HG03460 (cell line): ENCODE data around the gene GLI3.

Source experiments
- ATAC-seq: cut with Tn5 transposase; IDR thresholded peaks from one replicate; pipeline ENCODE4 v1.9.1; 2021; ENCODE audit not compliant: unreplicated experiment

Gene GLI3

DNA sequence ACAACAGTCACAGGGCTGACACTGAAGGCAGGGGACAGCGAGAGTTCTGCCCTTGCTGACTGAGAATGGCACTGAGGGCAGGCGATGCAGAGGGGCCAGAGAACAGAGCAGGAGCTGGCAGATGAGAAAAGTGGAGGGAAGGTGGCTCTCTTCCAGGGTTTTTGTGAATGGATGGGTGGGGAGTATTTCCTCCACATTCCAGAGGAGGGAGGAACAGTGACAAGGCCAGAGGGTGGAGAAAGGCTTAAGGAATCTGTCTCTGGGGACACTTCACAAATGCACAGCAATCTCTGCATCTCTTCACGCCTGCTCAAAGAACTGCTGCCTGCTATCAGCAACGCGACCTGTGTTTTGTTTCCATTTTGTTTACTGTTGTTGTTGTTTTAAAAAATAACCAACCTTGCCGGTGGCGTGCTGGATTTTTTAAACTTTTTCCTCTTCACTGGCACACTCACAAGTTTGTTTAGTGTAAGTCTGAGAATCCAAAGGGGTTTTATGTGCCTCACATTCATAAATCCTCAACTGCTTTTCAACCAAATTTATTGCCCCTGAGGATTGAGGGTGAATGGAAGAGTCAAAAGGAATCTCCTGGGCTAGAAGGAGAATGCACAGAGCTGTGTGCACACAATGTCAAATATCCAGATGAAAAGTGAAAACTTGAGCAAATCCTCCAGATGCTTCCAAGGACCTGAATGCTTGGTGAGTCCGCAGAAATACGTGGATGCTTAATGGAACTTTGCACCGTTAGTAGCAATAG is 129.3 kb downstream of the GLI3 start:
- no peak for ATAC-seq

DNA sequence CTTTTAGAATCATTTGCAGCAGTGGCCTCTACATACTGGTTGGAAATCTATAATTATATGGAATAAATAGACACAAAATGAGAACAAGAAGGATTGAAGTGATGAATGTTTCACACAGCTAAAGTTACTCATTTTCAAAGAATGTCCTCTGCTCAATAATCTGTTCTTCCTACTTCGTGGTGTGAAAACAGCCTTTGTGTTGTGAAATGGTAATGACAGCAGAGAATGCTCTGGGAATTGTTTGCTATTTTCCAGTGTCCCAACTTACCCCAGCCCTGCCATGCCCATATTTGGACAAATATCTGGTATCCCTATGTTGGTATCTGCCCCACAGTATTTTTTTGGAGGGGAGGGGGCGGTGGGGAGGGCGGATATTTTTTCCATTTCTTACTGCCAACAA is 130.4 kb downstream of the GLI3 start:
- ATAC-seq: no peak

DNA sequence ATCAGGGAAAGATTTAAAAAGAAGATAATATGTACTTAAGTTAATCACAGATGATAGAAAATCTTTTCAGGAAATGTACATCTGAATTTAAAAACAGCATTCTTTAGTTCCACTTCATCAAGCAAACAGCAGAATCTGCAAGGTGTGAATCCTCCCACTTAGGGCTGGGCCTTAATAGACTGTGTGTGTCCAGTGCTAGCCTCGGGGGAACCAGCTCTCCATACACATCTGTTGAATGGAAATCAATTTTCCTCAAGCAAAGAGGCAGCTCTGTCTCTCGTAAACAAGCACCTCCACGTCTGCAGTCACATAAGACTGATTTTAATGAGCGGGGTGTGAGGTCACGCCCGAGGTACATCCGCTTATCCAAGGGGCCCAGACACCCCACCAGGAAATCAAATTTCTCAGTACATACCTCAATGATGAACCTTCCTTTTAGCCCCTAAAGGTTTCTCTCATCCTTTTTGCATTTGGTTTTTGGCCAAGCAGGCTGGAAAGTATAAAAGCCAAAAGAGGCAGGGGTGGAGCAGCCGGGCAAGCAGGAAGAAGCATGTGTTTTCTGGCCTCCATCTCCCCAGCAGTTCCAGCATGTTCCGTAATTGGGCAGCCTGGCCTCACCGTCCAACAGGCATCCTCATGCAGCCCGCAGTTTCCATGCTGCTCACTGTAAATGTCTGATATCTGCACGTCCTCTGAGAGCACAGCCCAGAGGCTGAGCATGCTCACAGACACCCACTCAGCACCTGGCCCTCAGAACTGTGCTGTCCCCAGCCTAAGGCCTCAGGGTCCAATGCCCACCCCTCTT is 131.3 kb downstream of the GLI3 start:
- no peak for ATAC-seq

DNA sequence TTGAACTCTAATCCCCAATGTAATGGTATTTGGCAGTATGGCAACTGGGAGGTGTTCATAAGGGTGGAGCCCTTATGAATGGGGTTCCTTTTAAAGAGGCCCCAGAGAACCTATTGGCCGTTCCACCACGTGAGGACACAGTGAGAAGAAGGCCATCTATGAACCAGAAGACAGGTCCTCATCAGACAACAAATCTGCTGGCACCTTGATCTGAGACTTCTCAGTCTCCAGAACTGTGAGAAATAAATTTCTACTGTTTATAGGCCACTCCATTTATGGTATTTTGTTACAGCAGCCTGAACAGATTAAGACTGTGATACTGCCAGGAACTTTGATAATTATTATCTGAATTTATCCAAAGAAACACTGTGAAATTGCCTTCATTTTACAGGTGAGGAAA is 132.3 kb downstream of the GLI3 start:
- no peak for ATAC-seq

DNA sequence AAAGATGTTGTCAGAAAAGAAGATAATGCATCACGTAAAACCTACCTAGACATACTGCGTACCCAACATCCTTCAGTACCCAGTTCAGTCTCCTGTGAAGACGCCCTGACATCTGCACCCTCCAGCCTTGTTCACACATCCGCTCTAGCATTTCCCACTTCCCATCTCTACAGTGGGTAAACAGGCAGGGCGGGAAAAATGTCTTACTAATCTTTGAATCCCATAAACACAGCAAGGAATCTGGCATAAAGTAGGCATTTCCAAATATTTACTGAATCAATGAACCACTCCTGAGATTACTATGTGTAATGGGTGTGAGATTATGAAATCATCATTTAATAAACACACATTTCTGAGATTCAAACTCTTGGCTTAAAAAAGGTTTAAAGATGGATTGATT is 132.8 kb downstream of the GLI3 start:
- no peak for ATAC-seq

DNA sequence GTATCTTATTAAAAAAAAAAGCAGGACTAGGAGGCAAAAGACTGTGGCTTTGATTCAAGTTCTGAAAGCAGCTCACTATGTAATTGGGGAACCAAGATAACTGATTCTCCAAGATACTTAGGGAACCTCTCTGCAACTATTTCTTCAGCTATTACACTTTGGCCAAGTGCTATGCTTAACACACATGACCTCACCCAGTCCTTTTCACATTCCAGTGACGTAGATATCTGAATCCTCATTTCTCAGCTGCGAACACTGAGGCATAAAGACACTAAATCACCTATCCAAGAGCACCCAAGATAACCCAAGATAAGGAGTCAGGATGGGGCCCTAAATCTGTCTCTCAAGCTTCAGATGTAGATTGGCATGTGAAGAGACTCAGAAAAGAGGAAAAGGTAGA is 133.6 kb downstream of the GLI3 start:
- no peak for ATAC-seq

DNA sequence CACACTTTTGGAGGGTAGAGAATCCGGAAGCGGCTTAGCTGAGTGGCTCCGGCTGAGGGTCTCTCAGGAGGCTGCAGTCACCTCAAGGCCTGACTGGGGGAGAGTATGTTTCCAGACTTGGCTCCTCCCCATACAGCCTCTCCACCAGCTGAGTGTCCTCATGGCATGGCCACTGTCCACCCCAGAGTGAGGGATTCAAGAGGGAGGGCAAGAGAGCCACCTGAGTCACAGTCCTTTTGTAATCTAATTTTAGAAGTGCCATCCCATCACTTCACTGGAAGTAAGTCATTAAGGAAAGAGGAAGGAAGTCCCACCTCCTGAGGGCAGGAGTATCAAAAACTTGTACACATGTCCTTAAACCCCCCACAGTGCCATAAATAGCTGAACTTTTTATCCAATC is 134.0 kb downstream of the GLI3 start:
- ATAC-seq: no peak

DNA sequence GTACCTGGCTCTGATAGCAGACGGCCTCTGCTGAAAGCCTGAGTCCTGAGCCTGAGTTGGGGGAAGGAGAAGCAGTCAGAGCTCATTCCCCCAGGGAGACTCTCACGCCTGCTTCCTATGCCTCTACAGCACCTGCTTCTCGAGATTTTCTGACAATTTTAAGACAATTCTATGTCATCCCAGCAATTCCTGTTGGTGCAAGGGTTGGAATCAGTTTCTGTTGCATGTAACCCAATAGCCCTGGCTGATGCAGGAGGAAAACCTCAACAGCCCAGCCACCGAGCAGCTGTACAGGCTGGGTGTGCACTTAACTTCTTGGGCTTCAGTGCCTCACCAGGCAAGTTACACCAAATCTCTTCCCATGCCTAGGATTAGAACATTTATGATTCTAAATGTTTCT is 134.7 kb downstream of the GLI3 start:
- ATAC-seq: no peak

DNA sequence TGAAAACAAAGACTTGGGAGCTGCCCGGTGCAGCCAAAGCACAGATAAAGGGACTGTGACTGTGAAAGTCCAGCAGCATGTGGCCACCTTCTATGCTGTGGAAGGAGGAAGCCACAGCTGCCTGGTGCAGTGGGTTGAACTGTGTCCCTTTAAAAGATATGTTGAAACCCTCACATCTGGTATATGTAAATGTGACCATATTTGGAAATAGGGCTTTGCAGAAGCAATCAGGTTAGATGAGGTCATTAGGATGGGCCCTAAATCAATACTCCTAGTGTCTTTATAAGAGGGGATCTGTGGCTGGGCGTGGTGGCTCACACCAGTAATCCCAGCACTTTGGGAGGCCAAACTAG is 136.9 kb downstream of the GLI3 start:
- no peak for ATAC-seq

DNA sequence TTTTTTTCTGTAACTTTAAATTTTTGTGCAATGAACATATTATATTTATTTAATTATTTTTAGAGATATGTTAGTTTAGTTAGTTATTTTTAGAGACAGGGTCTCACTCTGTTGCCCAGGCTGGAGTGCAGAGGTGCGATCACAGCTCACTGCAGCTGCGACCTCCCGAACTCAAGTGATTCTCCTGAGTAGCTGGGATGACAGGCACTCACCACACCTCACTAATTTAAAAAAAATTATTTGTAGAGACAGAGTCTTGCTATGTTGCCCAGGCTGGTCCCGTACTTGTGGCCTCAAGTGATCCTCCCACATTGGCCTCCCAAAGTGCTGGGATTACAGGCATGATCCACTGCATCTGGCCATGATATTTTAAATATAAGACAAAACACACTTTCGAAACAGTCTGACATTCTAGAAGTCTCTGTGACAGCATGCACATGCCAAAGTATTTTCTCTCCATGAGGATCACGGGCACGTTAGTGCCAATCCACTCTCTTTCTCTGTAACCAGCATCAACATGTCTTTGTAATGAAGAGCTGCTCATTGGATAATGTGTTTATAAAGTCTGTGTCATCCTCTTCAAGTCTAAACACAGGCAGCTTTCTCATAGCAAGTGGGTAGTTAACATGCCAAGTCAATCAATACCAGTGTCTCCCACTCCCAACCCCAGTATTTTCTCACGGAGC is 137.4 kb downstream of the GLI3 start:
- no peak for ATAC-seq

DNA sequence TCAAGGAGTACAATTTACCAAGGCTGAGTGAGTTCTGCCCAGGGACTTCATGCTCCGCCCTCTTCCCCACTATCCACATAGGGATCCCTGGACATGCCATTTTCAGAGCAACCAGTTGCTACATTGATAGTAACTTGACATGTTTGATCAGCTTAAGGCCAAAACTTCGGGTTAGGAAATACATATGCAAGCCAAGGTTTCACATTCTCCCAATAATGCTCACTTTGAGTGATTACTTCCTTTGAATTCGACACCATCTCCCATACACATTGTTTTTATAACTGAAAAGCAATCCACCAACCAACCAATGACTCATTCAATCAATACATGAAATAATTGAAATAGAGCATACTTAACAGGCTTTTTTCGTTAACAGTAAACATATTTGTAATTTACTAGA is 137.9 kb downstream of the GLI3 start:
- ATAC-seq: no peak

DNA sequence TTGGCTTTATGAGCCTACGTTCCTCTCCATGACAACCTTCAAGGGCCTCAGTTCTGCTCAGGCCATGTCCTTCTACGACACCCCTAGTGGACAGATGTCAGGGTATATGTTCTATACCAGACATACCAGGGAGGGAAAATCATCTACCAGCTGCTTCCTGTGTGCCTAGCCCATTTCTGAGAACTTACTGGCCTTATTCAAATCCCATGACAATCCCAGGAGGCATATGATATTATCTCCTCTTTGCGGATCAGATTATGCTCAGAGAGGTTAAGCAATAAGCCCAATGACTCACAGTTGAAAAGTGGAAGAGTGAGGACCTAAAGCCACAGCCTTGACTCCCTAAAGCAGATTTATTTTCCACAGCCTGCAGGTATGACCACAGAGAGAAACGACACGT is 139.3 kb downstream of the GLI3 start:
- ATAC-seq: no peak

DNA sequence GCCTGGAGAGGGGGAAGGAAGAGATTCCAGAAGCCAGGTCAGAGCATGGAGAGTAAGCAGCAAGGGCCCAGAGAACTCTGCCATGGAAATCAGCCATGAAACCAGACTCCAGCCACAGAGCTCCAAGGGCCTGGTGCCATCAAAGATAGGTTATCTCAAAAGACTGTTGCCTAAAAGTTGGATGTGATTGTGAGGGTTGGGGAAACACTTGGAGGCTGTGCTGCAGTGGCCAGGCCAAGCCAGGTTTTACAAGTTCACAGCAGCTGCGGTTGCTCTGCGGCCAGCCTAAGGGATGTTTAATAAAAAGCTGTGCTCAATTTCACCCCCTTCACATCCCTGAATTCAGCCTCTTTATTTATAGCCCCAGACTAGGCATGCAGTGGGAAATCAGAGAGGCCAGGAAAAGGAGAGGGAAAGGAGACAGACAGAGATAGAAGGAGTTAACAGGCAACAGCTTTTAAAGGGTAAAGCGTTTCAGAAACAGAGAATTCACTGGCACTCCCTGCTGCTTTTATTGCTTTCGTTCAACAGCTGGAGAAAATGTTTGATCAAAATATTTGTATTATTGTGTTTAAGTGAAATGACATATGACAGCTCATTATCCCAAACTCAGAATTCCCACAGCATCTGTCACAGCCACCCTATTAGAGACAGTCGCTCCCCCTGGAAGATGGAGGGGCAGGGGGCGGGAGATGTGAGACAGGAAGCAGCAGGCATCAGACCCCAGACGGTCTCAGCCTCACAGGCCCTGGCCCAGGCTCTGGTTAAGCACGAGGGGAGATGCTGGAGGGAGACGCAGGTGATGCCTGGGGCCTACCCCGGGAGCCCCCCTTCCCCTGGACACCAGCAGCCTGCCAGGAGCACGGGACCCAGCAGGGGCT is 140.1 kb downstream of the GLI3 start:
- ATAC-seq: no peak

DNA sequence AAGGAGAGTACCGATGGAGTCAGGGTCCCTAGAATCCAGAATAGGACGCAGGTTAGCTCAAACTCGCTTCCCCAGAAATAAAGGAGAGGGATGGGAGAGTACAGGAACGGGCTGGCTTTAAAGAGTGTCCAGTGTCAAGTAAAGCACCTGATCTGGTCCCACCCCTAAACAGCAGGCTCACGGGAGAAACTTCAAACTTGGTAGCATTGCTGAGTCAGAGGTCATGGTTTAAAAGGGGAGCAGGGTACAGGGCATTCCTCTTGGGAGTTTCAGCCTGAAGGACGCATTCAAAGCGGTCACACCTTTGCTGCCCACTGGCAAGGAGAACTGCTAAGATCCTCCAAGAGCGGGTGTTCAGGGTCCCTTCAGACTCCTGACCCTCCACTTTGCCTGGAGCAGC is 140.7 kb downstream of the GLI3 start:
- no peak for ATAC-seq

DNA sequence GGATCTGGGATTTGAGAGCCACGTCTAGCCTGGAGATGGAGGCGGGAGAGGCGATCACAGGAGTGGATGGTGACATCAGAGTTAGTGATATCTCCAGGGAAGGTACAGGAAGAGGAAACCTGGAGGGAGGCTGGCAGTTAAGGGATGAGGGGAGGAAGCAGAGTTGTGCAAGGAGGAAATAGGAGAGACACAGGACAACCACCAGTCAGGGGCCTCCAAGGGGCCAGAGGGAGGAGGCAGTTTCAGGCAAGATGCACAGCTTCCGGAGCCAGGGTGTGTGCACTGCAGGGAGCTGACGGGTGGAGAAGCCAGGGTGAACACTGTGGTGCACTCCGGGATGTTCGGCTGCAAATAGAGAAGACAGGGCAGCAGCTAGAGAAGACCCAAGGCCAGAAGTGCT is 141.2 kb downstream of the GLI3 start:
- no peak for ATAC-seq

DNA sequence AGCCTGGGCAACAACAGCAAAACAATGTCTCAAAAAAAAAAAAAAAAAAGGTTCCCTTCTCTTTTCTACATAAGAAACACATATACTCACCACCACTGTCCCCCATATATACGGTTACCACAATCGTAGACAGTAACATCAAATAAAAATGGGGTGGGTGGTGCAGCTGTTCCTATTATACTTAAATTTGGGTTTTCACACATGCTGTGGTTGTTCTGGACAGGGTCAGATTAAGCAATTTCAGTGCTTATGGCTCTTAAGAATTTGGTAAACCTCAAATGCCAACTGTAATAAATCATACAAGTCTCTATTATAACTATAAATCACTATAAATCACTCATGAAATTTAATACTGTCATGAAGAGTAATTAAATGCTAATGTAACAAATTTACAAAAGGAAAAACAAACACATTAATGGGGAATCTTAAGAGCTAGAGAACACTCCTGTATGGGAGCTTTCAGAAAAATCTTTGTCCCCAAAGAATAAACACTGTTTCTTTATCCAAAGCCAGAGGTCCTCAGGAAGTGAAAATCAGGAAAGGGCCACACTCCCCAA is 143.6 kb downstream of the GLI3 start:
- no peak for ATAC-seq

DNA sequence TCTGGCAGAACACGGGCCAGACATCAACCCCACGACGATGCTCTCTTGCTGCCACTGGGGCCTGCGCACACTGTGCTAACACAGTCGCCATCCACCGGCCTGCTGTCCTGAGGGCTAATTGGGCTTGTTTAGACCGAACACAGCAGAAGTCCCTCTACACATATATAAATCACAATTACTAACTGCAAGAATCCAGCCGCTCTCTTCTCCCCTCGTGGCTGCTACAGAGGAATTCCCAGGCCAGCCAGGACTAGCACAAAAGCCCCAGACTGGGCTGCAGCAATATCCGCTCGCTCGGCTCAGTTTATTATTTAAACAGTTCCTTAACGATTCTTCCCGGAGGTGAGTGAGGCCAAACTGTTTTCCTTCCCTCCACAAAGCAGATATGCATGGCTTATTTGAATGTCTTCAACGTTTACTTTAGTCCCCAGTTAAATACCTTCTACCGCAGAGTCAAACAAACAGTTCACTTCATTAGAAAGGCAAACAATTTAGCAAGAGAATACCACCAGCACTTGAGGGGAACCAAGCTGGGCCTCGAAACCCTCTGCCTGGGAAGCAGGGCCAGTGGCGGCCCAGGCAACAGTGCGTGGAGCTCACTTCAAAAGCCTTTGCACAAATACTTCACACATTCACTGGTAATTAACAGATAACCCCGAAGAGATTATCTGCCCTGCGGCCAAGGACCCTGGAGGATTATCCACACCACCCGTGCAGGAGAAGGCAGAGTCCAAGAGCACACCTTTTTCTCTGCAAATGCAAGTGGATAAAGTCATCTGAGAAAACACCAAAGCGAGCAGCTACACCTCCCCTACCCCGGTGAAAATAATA is 145.3 kb downstream of the GLI3 start:
- no peak for ATAC-seq

DNA sequence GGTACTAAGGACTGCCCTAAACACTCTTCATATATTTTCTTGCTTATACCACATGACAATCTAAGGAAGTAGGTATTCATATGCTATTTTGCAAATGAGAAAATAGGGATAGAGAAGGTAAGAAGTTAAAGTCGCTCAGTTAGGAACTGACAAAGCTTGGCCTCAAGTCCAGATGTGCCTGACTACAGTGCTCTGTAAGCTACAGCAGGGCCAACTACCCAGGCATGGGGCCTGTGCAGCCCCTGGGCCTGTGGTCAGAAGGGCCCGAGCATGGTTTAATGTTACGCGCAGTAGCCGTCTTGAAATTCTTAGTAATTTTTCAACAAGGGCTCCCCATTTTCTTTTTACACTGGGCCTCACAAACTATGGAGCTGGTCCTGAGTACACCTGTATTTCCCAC is 146.2 kb downstream of the GLI3 start:
- no peak for ATAC-seq

DNA sequence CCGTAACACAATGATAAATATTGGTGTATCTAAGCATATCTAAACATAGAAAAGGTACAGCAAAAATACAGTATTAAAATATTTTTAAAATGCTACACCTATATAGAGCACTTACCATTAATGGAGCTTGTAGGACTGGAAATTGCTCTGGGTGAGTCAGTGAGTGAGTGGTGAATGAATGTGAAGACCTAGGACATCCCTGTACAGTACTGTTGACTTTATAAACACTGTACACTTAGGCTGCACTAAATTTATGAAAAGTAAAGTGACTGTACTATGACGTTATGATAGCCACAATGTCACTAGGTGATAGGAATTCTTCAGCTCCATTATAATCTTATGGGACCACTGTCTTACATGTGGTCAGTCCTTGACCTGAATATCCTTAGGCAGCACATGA is 147.0 kb downstream of the GLI3 start:
- no peak for ATAC-seq

DNA sequence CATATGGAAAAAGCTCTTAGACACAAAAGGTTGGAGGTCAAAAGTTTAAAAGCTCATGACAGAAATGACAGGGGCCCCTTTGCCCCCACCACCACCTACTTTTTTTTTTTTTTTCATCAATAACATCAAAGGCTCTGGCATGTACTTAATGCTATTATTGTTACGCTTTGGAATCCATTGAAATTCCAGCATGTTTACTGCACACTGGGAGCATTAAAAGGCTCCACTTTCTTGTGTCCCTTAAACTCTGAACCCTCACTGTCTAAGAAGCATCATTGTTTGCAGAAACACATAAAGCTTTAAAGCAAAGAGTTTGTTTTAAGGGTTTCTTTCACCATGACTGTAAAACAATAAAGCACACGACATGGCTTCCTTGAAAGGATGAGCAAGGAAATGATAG is 149.4 kb downstream of the GLI3 start:
- ATAC-seq: no peak
